ENCODE measurements around the gene SCRT2. TPM values are rescaled to one million over a fixed set of nuclear protein-coding genes. Genes with fewer than 3 reads are reported as not detected.

SCRT2 gene
- total and polyA plus RNA-seq, 9 of the 15 experiments (the other 6 are each of a cell fraction or from before 2014, with no cell fraction given), result 0.04 to 0.75 (median 0.13) TPM; not detected in 2

DNA sequence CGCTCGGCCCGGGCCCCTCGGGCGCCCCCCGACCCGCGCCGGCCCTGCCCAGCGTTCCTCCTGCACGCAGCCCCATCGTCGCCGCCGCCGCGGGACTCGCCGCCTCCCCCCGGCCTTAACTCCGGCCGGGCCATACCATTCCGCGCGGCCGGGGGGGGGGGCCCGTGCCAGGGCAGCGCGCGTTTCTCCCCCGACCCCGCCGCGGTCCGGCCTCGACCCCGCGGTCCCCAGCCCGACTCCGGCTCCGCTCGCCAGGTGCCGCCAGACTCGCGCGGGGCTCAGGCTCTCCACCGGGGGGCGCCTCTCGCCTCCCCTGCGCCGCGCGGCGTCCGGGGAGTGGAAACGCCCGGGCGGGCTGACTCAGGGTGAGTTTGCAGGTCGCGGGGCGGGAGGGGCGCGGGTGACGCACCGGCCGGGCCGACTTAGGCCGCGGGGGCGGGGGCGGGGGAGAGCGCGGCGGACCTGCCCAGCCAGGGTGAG lies 22.5 kb downstream of the SCRT2 start, which contains the start of gene SRXN1 (continued):
- no peak for TF ChIP-seq SOX6 (IDR thresholded peaks at IDR 0.05)
- peak; percentile 53 for TF ChIP-seq CREB1 (IDR thresholded peaks at IDR 0.05)
- TF ChIP-seq CREB1 (CRISPR knock-in tag; IDR thresholded peaks at IDR 0.05), result peak; percentile 75
- TF ChIP-seq MCM5 (IDR thresholded peaks at IDR 0.05; ENCODE audit: low read depth), result no peak
- TF ChIP-seq MAZ (CRISPR knock-in tag; conservative IDR thresholded peaks at IDR 0.05 in 1 of 2, IDR thresholded peaks at IDR 0.05 in 1 of 2), result peak; percentile 85 to 86
- TF ChIP-seq, protein P1, sequence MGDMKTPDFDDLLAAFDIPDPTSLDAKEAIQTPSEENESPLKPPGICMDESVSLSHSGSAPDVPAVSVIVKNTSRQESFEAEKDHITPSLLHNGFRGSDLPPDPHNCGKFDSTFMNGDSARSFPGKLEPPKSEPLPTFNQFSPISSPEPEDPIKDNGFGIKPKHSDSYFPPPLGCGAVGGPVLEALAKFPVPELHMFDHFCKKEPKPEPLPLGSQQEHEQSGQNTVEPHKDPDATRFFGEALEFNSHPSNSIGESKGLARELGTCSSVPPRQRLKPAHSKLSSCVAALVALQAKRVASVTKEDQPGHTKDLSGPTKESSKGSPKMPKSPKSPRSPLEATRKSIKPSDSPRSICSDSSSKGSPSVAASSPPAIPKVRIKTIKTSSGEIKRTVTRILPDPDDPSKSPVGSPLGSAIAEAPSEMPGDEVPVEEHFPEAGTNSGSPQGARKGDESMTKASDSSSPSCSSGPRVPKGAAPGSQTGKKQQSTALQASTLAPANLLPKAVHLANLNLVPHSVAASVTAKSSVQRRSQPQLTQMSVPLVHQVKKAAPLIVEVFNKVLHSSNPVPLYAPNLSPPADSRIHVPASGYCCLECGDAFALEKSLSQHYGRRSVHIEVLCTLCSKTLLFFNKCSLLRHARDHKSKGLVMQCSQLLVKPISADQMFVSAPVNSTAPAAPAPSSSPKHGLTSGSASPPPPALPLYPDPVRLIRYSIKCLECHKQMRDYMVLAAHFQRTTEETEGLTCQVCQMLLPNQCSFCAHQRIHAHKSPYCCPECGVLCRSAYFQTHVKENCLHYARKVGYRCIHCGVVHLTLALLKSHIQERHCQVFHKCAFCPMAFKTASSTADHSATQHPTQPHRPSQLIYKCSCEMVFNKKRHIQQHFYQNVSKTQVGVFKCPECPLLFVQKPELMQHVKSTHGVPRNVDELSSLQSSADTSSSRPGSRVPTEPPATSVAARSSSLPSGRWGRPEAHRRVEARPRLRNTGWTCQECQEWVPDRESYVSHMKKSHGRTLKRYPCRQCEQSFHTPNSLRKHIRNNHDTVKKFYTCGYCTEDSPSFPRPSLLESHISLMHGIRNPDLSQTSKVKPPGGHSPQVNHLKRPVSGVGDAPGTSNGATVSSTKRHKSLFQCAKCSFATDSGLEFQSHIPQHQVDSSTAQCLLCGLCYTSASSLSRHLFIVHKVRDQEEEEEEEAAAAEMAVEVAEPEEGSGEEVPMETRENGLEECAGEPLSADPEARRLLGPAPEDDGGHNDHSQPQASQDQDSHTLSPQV (IDR thresholded peaks at IDR 0.05), result peak; percentile 49; the same call in 1 of the 2 replicates
- 0 out of 2 replicates have a peak, but pooled peaks have one; percentile 53 for TF ChIP-seq BHLHE40 (IDR thresholded peaks at IDR 0.05; ENCODE audit: low read length)
- no peak for TF ChIP-seq SMARCA4 (IDR thresholded peaks at IDR 0.05)
- peak; percentile 61 for TF ChIP-seq FIP1L1 (IDR thresholded peaks at IDR 0.05; ENCODE audit: low read depth, low read length, poor library complexity, severe bottlenecking)
- TF ChIP-seq TEAD4 (IDR thresholded peaks at IDR 0.05; ENCODE audit: low read length), result no peak
- peak; percentile 21; the same call in 1 of the 2 replicates for TF ChIP-seq TEAD4 (CRISPR knock-in tag; IDR thresholded peaks at IDR 0.05; ENCODE audit: borderline replicate concordance)
- TF ChIP-seq PPARD (CRISPR knock-in tag; IDR thresholded peaks at IDR 0.05), result no peak
- peak; percentile 33; the same call in 1 of the 2 replicates for TF ChIP-seq ZNF384 (IDR thresholded peaks at IDR 0.05; ENCODE audit: low read depth, low read length)
- TF ChIP-seq, protein P2, sequence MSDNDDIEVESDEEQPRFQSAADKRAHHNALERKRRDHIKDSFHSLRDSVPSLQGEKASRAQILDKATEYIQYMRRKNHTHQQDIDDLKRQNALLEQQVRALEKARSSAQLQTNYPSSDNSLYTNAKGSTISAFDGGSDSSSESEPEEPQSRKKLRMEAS (CRISPR knock-in tag; IDR thresholded peaks at IDR 0.05), result peak; percentile 59; the same call in 1 of the 2 replicates
- no peak for TF ChIP-seq ETS2 (tag; IDR thresholded peaks at IDR 0.05; ENCODE audit: borderline replicate concordance, poor library complexity, severe bottlenecking)
- peak; percentile 68; the same call in 1 of the 2 replicates for TF ChIP-seq ZBTB1 (CRISPR knock-in tag; IDR thresholded peaks at IDR 0.05; ENCODE audit: borderline replicate concordance, low read depth)
- TF ChIP-seq TBP (optimal IDR thresholded peaks at IDR 0.05; ENCODE audit: low read depth, low read length), result peak; percentile 56
- no peak for TF ChIP-seq FOXJ3 (CRISPR knock-in tag; IDR thresholded peaks at IDR 0.05)
- peak; percentile 96 for TF ChIP-seq ATF7 (IDR thresholded peaks at IDR 0.05)
- no peak for TF ChIP-seq GATA2 (CRISPR knock-in tag; IDR thresholded peaks at IDR 0.05)
- peak; percentile 82 for TF ChIP-seq RBFOX2 (IDR thresholded peaks at IDR 0.05; ENCODE audit: low read depth, low read length)
- no peak for TF ChIP-seq PCBP2 (IDR thresholded peaks at IDR 0.05; ENCODE audit: low read depth, low read length, poor library complexity, severe bottlenecking)
- peak; percentile 77; the same call in 1 of the 2 replicates for TF ChIP-seq FOXP1 (CRISPR knock-in tag; IDR thresholded peaks at IDR 0.05)
- no peak for TF ChIP-seq NR4A1 (CRISPR knock-in tag; IDR thresholded peaks at IDR 0.05)
- no peak for TF ChIP-seq NR4A1 (tag; IDR thresholded peaks at IDR 0.05)

All from K562 (cell line).